HEK293 (cell line): Measurements from ENCODE around the gene ZNF616.

Experiments
- CTCF ChIA-PET: fragments of 350-600 bp; formaldehyde crosslinking; extraction: SDS; loops from one replicate; lab custom pipeline; 2021; ENCODE audit warnings: antibody characterized with exemption; lab: Yijun Ruan, JAX
- POLR2A ChIA-PET: fragments of 300-600 bp; formaldehyde crosslinking; extraction: SDS; loops from one replicate; lab custom pipeline; 2020; ENCODE audit warnings: antibody characterized with exemption, inconsistent platforms; lab: Yijun Ruan, JAX
- H3K27ac ChIP-seq: fragments of 200-500 bp; sonication (Bioruptor generic); 2 replicates; pipeline ENCODE4 v1.5.1; 2014; ENCODE audit warnings: low read depth, low read length, control low read depth, inconsistent platforms; ENCODE audit errors: extremely low read depth
- H3K36me3 ChIP-seq, 2 experiments: fragments of 200-500 bp in 1 of 2; sonication (Bioruptor generic) in 1 of 2; 1 replicate in 1 of 2; 2 replicates in 1 of 2; pipeline ENCODE4 v1.5.1; 2014 to 2017; ENCODE audit warnings: inconsistent platforms in 2 of 2, low read length in 2 of 2; ENCODE audit not compliant: control insufficient read depth in 2 of 2, insufficient read depth in 1 of 2
- H3K4me1 ChIP-seq: fragments of 200-500 bp; sonication (Bioruptor generic); 2 replicates; pipeline ENCODE4 v1.5.1; 2014; ENCODE audit warnings: mild to moderate bottlenecking, low read length, inconsistent platforms; ENCODE audit not compliant: control insufficient read depth, insufficient read depth
- H3K4me3 ChIP-seq: 2 replicates; pipeline ENCODE4 v1.5.1; 2011; ENCODE audit warnings: low read depth, mild to moderate bottlenecking, control low read depth, low read length, moderate library complexity
- H3K9me3 ChIP-seq: fragments of 200-500 bp; sonication (Bioruptor generic); 2 replicates; pipeline ENCODE4 v1.5.1; 2014; ENCODE audit warnings: low read depth, low read length, inconsistent platforms; ENCODE audit not compliant: control insufficient read depth, insufficient read depth
- AEBP2 ChIP-seq: fragments of 450-650 bp; formaldehyde crosslinking; IDR thresholded peaks from 2 replicates; pipeline ENCODE4 v1.5.1; 2016; ENCODE audit warnings: missing biosample characterization, missing genetic modification characterization, borderline replicate concordance
- GFI1B ChIP-seq: fragments of 450-650 bp; formaldehyde crosslinking; IDR thresholded peaks from 2 replicates; pipeline ENCODE4 v1.5.1; 2016; ENCODE audit warnings: missing biosample characterization, missing genetic modification characterization
- GLI4 ChIP-seq: fragments of 450-650 bp; formaldehyde crosslinking; IDR thresholded peaks from 2 replicates; pipeline ENCODE4 v1.5.1; 2016; ENCODE audit warnings: missing biosample characterization, missing genetic modification characterization
- OSR2 ChIP-seq: fragments of 450-650 bp; formaldehyde crosslinking; IDR thresholded peaks from 2 replicates; pipeline ENCODE4 v1.5.1; 2016; ENCODE audit warnings: missing biosample characterization, missing genetic modification characterization
- PRDM4 ChIP-seq: fragments of 450-650 bp; formaldehyde crosslinking; IDR thresholded peaks from 2 replicates; pipeline ENCODE4 v1.5.1; 2017; ENCODE audit warnings: missing biosample characterization, missing genetic modification characterization
- SALL2 ChIP-seq: fragments of 450-650 bp; formaldehyde crosslinking; IDR thresholded peaks from 2 replicates; pipeline ENCODE4 v1.5.0; 2017; ENCODE audit warnings: missing biosample characterization, mild to moderate bottlenecking, missing genetic modification characterization, borderline replicate concordance
- SETDB1 ChIP-seq: IDR thresholded peaks from one replicate; pipeline ENCODE4 v1.6.1; 2017; ENCODE audit warnings: mild to moderate bottlenecking, low read length, moderate library complexity, mixed read lengths; ENCODE audit not compliant: insufficient read length
- SP7 ChIP-seq: fragments of 450-650 bp; formaldehyde crosslinking; IDR thresholded peaks from 2 replicates; pipeline ENCODE4 v1.5.1; 2016; ENCODE audit warnings: missing biosample characterization, missing genetic modification characterization
- TRIM28 ChIP-seq: IDR thresholded peaks from 2 replicates; pipeline ENCODE4 v1.6.1; 2011; ENCODE audit warnings: low read length, control low read depth, borderline replicate concordance
- ZBTB1 ChIP-seq: fragments of 450-650 bp; formaldehyde crosslinking; IDR thresholded peaks from 2 replicates; pipeline ENCODE4 v1.5.1; 2016; ENCODE audit warnings: missing biosample characterization, missing genetic modification characterization
- ZBTB48 ChIP-seq: fragments of 450-650 bp; formaldehyde crosslinking; IDR thresholded peaks from 2 replicates; pipeline ENCODE4 v1.5.1; 2016; ENCODE audit warnings: missing biosample characterization, missing genetic modification characterization
- ZNF114 ChIP-seq: fragments of 450-650 bp; formaldehyde crosslinking; IDR thresholded peaks from 2 replicates; pipeline ENCODE4 v1.5.0; 2017; ENCODE audit warnings: missing biosample characterization, missing genetic modification characterization
- ZNF132 ChIP-seq: fragments of 450-650 bp; formaldehyde crosslinking; IDR thresholded peaks from 2 replicates; pipeline ENCODE4 v1.5.1; 2017; ENCODE audit warnings: missing biosample characterization, missing genetic modification characterization, borderline replicate concordance
- ZNF138 ChIP-seq: fragments of 450-650 bp; formaldehyde crosslinking; IDR thresholded peaks from 2 replicates; pipeline ENCODE4 v1.5.1; 2016; ENCODE audit warnings: missing biosample characterization, missing genetic modification characterization, borderline replicate concordance
- ZNF146 ChIP-seq: fragments of 450-650 bp; formaldehyde crosslinking; IDR thresholded peaks from 2 replicates; pipeline ENCODE4 v1.5.1; 2016; ENCODE audit warnings: missing biosample characterization, missing genetic modification characterization
- ZNF157 ChIP-seq: fragments of 450-650 bp; formaldehyde crosslinking; IDR thresholded peaks from 2 replicates; pipeline ENCODE4 v1.5.1; 2016; ENCODE audit warnings: missing biosample characterization, missing genetic modification characterization
- ZNF274 ChIP-seq, 2 experiments: fragments of 200-500 bp in 1 of 2; fragments of 450-650 bp in 1 of 2; sonication (Bioruptor generic) in 1 of 2; formaldehyde crosslinking in 1 of 2; IDR thresholded peaks; 2 replicates each; pipeline versions ENCODE4 v1.5.1 to v1.6.1; 2014 to 2016; ENCODE audit warnings: borderline replicate concordance in 1 of 2, inconsistent platforms in 1 of 2, low read length in 1 of 2, missing biosample characterization in 1 of 2, missing genetic modification characterization in 1 of 2
- ZNF354C ChIP-seq: fragments of 450-650 bp; formaldehyde crosslinking; IDR thresholded peaks from 2 replicates; pipeline ENCODE4 v1.5.1; 2016; ENCODE audit warnings: missing biosample characterization, missing genetic modification characterization, low read depth, borderline replicate concordance
- ZNF449 ChIP-seq: fragments of 450-650 bp; formaldehyde crosslinking; IDR thresholded peaks from 2 replicates; pipeline ENCODE4 v1.5.1; 2017; ENCODE audit warnings: missing biosample characterization, mild to moderate bottlenecking, missing genetic modification characterization, moderate library complexity
- ZNF510 ChIP-seq: fragments of 450-650 bp; formaldehyde crosslinking; IDR thresholded peaks from 2 replicates; pipeline ENCODE4 v1.5.1; 2018; ENCODE audit warnings: mild to moderate bottlenecking, missing genetic modification characterization, missing biosample characterization; ENCODE audit not compliant: insufficient replicate concordance
- ZNF561 ChIP-seq: fragments of 450-650 bp; IDR thresholded peaks from 2 replicates; pipeline ENCODE4 v1.5.1; 2018; ENCODE audit warnings: missing biosample characterization, missing genetic modification characterization, borderline replicate concordance
- ZNF623 ChIP-seq: fragments of 450-650 bp; formaldehyde crosslinking; IDR thresholded peaks from 2 replicates; pipeline ENCODE4 v1.5.1; 2016; ENCODE audit warnings: missing biosample characterization, missing genetic modification characterization
- ZNF768 ChIP-seq: fragments of 450-650 bp; formaldehyde crosslinking; IDR thresholded peaks from 2 replicates; pipeline ENCODE4 v1.5.1; 2018; ENCODE audit warnings: missing biosample characterization, mild to moderate bottlenecking, missing genetic modification characterization
- ZNF785 ChIP-seq: fragments of 450-650 bp; formaldehyde crosslinking; IDR thresholded peaks from 2 replicates; pipeline ENCODE4 v1.5.1; 2016; ENCODE audit warnings: missing biosample characterization, missing genetic modification characterization
- ZSCAN18 ChIP-seq: fragments of 450-650 bp; formaldehyde crosslinking; IDR thresholded peaks from 2 replicates; pipeline ENCODE4 v1.5.1; 2016; ENCODE audit warnings: missing biosample characterization, missing genetic modification characterization

The ZNF616 gene

GRCh38 chr19:52066258-52066863, 73.4 kb downstream of the ZNF616 start:
- no peak overlapping the region for H3K4me3 ChIP-seq
- H3K4me1 ChIP-seq: no peaks in the 10 kb centered on the region
- peaks cover 6% of the 10 kb centered on the region for H3K9me3 ChIP-seq
- ChIA-PET CTCF (no interaction called here), POLR2A (no interaction called here)
- H3K36me3 ChIP-seq: peaks cover 4 to 65% of the 10 kb centered on the region in 2 experiments
- H3K27ac ChIP-seq: no peak overlapping the region
- TF ChIP-seq ZNF561 (tag by site-specific recombination): no peak
- no peak for TF ChIP-seq ZNF132 (tag by site-specific recombination)
- no peak for TF ChIP-seq ZNF785 (tag by site-specific recombination)
- no peak for TF ChIP-seq ZBTB1 (tag by site-specific recombination)
- no peak for TF ChIP-seq SP7 (tag by site-specific recombination)
- TF ChIP-seq OSR2: no peak
- no peak for TF ChIP-seq ZSCAN18 (tag by site-specific recombination)
- TF ChIP-seq PRDM4 (tag by site-specific recombination): no peak
- TF ChIP-seq ZNF510 (tag by site-specific recombination): no peak
- no peak for TF ChIP-seq GLI4
- no peak for TF ChIP-seq ZNF146 (tag by site-specific recombination)
- TF ChIP-seq ZNF354C (tag by site-specific recombination): no peak
- no peak for TF ChIP-seq ZNF449 (tag by site-specific recombination)
- TF ChIP-seq SALL2 (tag by site-specific recombination): no peak
- TF ChIP-seq ZNF274 (IDR thresholded peaks at IDR 0.05; ENCODE audit: low read length): peak; percentile 63; the same call in 1 of the 2 replicates
- peak; percentile 81; the same call in 1 of the 2 replicates for TF ChIP-seq ZNF274 (tag by site-specific recombination; IDR thresholded peaks at IDR 0.05; ENCODE audit: borderline replicate concordance)
- no peak for TF ChIP-seq GFI1B
- TF ChIP-seq SETDB1: peak; percentile 85
- no peak for TF ChIP-seq ZBTB48 (tag by site-specific recombination)
- no peak for TF ChIP-seq ZNF768 (tag by site-specific recombination)
- TF ChIP-seq ZNF138: no peak
- no peak for TF ChIP-seq ZNF157 (tag by site-specific recombination)
- no peak for TF ChIP-seq ZNF114 (tag by site-specific recombination)
- TF ChIP-seq ZNF623 (tag by site-specific recombination): no peak
- peak; percentile 54; the same call in 1 of the 2 replicates for TF ChIP-seq TRIM28
- no peak for TF ChIP-seq AEBP2 (tag by site-specific recombination)
